T-helper 1 cell treated with Interleukin-12 subunit alpha and Interleukin-12 subunit beta and Interleukin-4 antibody, amounts not matched to agents 30 ng/mL and 1 ng/mL, for 36 hours (primary cell): ENCODE data around the gene IAPP. TPM values are rescaled to one million over a fixed set of nuclear protein-coding genes. Genes with fewer than 3 reads are reported as not detected.
"Not testable (repeated sequence)": the region's sequence is repeated elsewhere in the genome, so short reads cannot be mapped to it uniquely, and the experiment has no call there.

Experiments used
- intact Hi-C: fragments of 100-400 bp; cut with micrococcal nuclease; formaldehyde crosslinking; loops from one replicate; pipeline ENCODE4 v1.15.1; 2024
- total RNA-seq: library from RNA; stranded (reverse); gene quantifications from 2 replicates; pipeline ENCODE4 v1.2.3, GENCODE V29; 2022

IAPP gene
- total RNA-seq, 1 donor from 2014 or later, result not detected

- intact Hi-C loops, result no loop called here
These were observed 6.5 kb downstream of the IAPP start for GRCh38 chr12:21379218-21379617.

GRCh38 chr12:21381320-21381719, 8.6 kb downstream of the IAPP start:
- intact Hi-C loops, result not testable (repeated sequence)

GRCh38 chr12:21384261-21384660, 11.6 kb downstream of the IAPP start:
- intact Hi-C loops, result no loop called here

- intact Hi-C loops, result no loop called here
These were observed 14.5 kb downstream of the IAPP start for GRCh38 chr12:21387174-21387573.

- intact Hi-C loops, result no loop called here
These were observed 19.7 kb downstream of the IAPP start for GRCh38 chr12:21392384-21392783.

GRCh38 chr12:21394828-21395626, 22.3 kb downstream of the IAPP start:
- intact Hi-C loops, result not testable (repeated sequence)

- intact Hi-C loops, result no loop called here
These were observed 40.9 kb downstream of the IAPP start for GRCh38 chr12:21413369-21414277.

GRCh38 chr12:21416511-21417121, 43.9 kb downstream of the IAPP start:
- intact Hi-C loops, result no loop called here

GRCh38 chr12:21418398-21418797, 45.7 kb downstream of the IAPP start:
- intact Hi-C loops, result not testable (repeated sequence)

GRCh38 chr12:21419009-21419699, 46.5 kb downstream of the IAPP start:
- intact Hi-C loops, result not testable (repeated sequence)

GRCh38 chr12:21428241-21428640, 55.5 kb downstream of the IAPP start:
- intact Hi-C loops, result no loop called here

Other genes starting within 250 kb of the IAPP start
- not detected in 2 replicates for gene SLCO1B1, start 241.7 kb upstream of the IAPP start, total RNA-seq
- gene SLCO1A2, start 38.0 kb upstream of the IAPP start, total RNA-seq, result 0.37 TPM in 1 of 2 replicates, not detected in the other
- 34.9 and 35.8 TPM in 2 replicates for gene PYROXD1, start 64.8 kb downstream of the IAPP start, total RNA-seq
- gene RECQL, start 128.7 kb downstream of the IAPP start, total RNA-seq, result 72.5 and 77.6 TPM in 2 replicates
- gene GOLT1B, start 128.9 kb downstream of the IAPP start, total RNA-seq, result 46.3 and 48.9 TPM in 2 replicates
- 0.95 and 1.2 TPM in 2 replicates for gene SPX, start 153.4 kb downstream of the IAPP start, total RNA-seq
- 0.24 TPM in 1 of 2 replicates, not detected in the other for gene GYS2, start 231.9 kb downstream of the IAPP start, total RNA-seq